Measurements from ENCODE around the gene DLX3.

DLX3 gene

DNA sequence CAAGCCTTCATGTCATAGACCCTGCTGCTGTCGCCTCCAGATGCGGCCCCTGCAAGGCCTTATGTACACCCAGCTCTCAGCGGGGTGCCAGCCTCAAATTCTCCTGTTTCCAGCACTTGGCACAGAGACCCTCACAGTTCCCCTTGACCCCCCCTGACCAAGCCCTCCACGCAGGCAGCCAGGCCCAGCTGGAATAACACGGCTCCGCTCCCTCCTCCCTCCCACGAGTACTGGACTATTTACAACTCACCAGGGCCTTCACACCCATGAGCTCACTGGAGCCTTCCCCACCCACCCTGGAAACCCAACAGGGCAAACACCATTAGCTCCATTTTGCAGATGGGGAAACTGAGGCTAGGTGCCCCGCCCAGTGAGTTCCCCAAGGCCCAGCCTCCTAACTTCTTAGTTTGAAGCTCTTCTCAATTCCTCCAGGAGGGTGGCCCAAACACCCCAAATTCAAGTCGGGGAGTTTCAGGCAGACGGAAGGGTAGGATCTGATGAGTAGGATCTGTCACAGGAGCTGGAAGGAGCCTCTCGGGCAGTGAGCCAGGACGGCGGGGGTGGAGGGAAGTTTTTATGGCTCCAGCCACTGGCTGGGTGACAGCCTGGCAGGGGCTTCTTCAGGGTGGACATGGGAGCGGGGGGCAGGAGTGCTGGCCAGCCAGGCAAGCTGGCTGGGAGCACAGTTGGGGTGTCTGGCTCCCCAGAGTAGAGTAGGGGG lies 43.5 kb downstream of the DLX3 start:
- DNase-seq, result no peak

GRCh38 chr17:49949634-49950033 lies 45.4 kb downstream of the DLX3 start:
- DNase-seq, result no peak

DNA sequence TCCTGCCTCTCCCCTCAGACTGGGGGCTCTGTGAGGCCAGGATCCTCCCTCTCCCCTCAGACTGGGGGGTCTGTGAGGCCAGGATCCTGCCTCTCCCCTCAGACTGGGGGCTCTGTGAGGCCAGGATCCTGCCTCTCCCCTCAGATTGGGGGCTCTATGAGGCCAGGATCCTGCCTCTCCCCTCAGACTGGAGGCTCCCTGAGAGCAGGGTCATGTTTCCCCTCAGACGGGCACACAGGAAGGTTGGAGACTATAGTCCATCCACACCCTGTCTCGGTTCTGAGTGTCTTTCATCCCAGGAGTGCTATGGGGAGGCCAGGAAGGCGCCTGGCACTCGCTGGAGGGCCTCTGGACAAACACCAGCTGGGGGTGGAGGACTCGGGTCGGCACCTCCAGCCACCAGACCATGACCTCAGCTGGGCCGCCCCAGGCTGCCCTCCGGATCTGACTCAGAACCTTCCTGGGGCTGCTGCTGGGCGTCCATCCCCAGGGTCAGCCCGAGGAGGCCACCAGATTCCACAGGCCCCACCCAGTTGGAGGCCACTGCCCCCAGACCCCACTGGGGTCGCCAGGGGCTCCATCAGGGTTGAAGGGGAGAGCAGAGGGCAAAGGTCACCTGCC lies 48.0 kb downstream of the DLX3 start:
- no peak for DNase-seq

DNA sequence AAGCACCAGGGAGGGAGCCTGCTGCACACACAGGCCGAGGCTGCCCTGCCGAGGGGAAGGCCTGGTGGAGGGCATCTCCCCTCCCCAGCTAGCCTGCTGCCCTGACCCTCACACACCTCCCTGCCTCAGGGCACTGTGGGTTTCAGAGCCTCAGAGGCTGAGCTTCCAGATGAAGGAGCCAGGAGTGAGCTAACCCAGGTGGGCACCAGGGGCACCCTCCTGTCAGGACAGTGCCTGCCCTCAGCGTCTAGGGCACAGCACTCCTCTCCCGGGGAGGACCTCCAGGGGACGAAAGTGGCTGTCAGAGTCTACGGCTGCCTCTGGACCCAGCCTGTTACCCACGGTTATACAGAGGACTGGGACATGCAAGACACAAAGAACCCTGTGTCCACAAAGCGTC lies 48.8 kb downstream of the DLX3 start:
- no peak for DNase-seq

DNA sequence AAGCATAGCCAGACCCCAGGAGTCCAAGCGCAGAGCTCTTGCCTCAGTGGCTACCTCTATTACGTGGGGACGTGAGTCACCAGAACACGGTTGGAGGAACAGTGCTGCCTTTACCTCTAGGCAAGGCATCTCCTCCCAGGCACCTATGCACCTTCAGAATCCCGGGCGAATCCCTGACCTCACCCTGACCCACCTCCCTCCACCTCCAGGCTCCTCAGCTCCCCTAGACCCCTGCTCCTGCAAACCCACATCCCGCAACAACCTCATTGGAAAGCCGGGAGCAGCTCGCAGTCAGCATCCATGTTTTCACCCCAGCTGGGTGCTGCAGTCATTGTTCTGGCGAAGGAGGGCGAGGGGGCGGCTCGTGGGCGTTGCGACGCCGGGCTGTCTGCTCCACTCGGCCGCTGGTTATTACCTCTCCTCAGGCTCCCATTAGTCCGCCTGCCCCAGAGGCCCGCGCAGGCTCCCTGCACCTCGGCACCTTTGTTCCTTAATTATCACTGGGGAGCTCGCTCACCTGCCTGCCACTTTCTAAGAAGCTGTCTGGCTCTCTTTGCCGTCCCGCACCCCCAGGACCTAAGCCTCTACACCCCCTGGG lies 50.7 kb downstream of the DLX3 start:
- DNase-seq, result peak; percentile 58

GRCh38 chr17:49942947-49943346 lies 52.1 kb downstream of the DLX3 start:
- DNase-seq, result no peak

DNA sequence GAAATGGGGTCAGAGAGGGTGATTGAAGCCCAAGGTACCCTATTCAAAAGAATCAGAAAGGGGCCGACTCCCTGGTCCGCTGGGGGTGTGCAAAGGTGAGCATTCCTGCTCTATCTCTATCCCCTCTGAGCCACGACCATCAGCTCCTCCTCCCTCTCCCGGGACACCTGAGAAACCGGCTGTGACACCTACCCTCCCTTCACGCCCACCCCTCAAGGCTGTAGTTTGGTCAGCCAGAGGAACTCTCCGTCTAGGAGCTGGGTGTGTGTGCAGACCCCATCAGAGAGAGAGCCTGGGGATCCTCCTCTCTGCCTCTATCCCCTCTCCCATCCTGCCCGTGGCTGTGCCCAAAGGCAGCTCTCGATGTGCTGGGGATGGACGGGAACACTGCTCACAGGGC lies 53.6 kb downstream of the DLX3 start:
- no peak for DNase-seq
